ACC112 (cell line): ENCODE measurements around the gene ST8SIA6.
A peak's percentile ranks its signal among the peaks of the same experiment; 100 is the strongest.

Experiments
- H2AFZ ChIP-seq: fragments of 200-600 bp; sonication (generic); one replicate; pipeline ENCODE4 v1.6.0; 2017; ENCODE audit warnings: antibody characterized with exemption, low read length; ENCODE audit not compliant: unreplicated experiment
- H3K27ac ChIP-seq: fragments of 200-600 bp; sonication (generic); 2 replicates; pipeline ENCODE4 v1.5.1; 2014; ENCODE audit warnings: low read depth, mild to moderate bottlenecking, antibody characterized with exemption, low read length, moderate library complexity
- H3K27me3 ChIP-seq: fragments of 200-600 bp; sonication (generic); 2 replicates; pipeline ENCODE4 v1.6.1; 2014; ENCODE audit warnings: mild to moderate bottlenecking, antibody characterized with exemption, low read length, moderate library complexity, mixed read lengths; ENCODE audit not compliant: insufficient read depth
- H3K36me3 ChIP-seq: fragments of 200-600 bp; sonication (generic); 2 replicates; pipeline ENCODE4 v1.6.1; 2016; ENCODE audit warnings: mild to moderate bottlenecking, antibody characterized with exemption, low read length, moderate library complexity, mixed read lengths; ENCODE audit not compliant: insufficient read depth
- H3K4me1 ChIP-seq: fragments of 200-600 bp; sonication (generic); one replicate; pipeline ENCODE4 v1.6.1; 2016; ENCODE audit warnings: low read length, mixed read lengths; ENCODE audit not compliant: insufficient read depth, unreplicated experiment, control insufficient read depth
- H3K4me3 ChIP-seq: fragments of 200-600 bp; sonication (generic); 2 replicates; pipeline ENCODE4 v1.5.1; 2014; ENCODE audit warnings: mild to moderate bottlenecking, low read depth, low read length
- H3K79me2 ChIP-seq: fragments of 200-600 bp; sonication (generic); one replicate; pipeline ENCODE4 v1.6.0; 2016; ENCODE audit warnings: low read length; ENCODE audit not compliant: control insufficient read depth, unreplicated experiment, insufficient read depth

ST8SIA6 gene

GRCh38 chr10:17476073-17476472, 21.7 kb upstream of the ST8SIA6 start:
- H3K79me2 ChIP-seq: no peaks in the 10 kb centered on the region
- no peak overlapping the region for H3K4me3 ChIP-seq
- H2AFZ ChIP-seq: no peak overlapping the region
- no peak overlapping the region for H3K27ac ChIP-seq
- no peaks in the 10 kb centered on the region for H3K36me3 ChIP-seq
- H3K4me1 ChIP-seq: no peaks in the 10 kb centered on the region
- no peaks in the 10 kb centered on the region for H3K27me3 ChIP-seq

- no peaks in the 10 kb centered on the region for H3K79me2 ChIP-seq
- no peak overlapping the region for H3K4me3 ChIP-seq
- no peak overlapping the region for H2AFZ ChIP-seq
- no peak overlapping the region for H3K27ac ChIP-seq
- no peaks in the 10 kb centered on the region for H3K4me1 ChIP-seq
- no peaks in the 10 kb centered on the region for H3K36me3 ChIP-seq
- no peaks in the 10 kb centered on the region for H3K27me3 ChIP-seq
Observed at GRCh38 chr10:17475661-17476060, 21.3 kb upstream of the ST8SIA6 start.

- Histone ChIP-seq H2AFZ (peak overlapping the region; percentile 64), H3K27ac (no peak overlapping the region), H3K79me2 (no peaks in the 10 kb centered on the region), H3K4me1 (no peaks in the 10 kb centered on the region), H3K27me3 (no peaks in the 10 kb centered on the region), H3K4me3 (no peak overlapping the region), H3K36me3 (no peaks in the 10 kb centered on the region)
Observed at GRCh38 chr10:17474595-17475323, 20.4 kb upstream of the ST8SIA6 start.

GRCh38 chr10:17473228-17473950, 19.0 kb upstream of the ST8SIA6 start:
- Histone ChIP-seq H3K36me3 (no peaks in the 10 kb centered on the region), H2AFZ (no peak overlapping the region), H3K27ac (no peak overlapping the region), H3K4me3 (no peak overlapping the region), H3K4me1 (no peaks in the 10 kb centered on the region), H3K79me2 (no peaks in the 10 kb centered on the region), H3K27me3 (no peaks in the 10 kb centered on the region)

GRCh38 chr10:17472481-17473227, 18.3 kb upstream of the ST8SIA6 start:
- Histone ChIP-seq H3K4me1 (no peaks in the 10 kb centered on the region), H2AFZ (no peak overlapping the region), H3K4me3 (no peak overlapping the region), H3K79me2 (no peaks in the 10 kb centered on the region), H3K27ac (no peak overlapping the region), H3K27me3 (no peaks in the 10 kb centered on the region), H3K36me3 (no peaks in the 10 kb centered on the region)

GRCh38 chr10:17470246-17470645, 15.9 kb upstream of the ST8SIA6 start:
- no peaks in the 10 kb centered on the region for H3K4me1 ChIP-seq
- no peaks in the 10 kb centered on the region for H3K36me3 ChIP-seq
- no peak overlapping the region for H3K27ac ChIP-seq
- no peaks in the 10 kb centered on the region for H3K79me2 ChIP-seq
- H3K4me3 ChIP-seq: no peak overlapping the region
- no peaks in the 10 kb centered on the region for H3K27me3 ChIP-seq
- H2AFZ ChIP-seq: no peak overlapping the region

GRCh38 chr10:17465328-17466125, 11.1 kb upstream of the ST8SIA6 start:
- Histone ChIP-seq H2AFZ (no peak overlapping the region), H3K4me3 (no peak overlapping the region), H3K27me3 (no peaks in the 10 kb centered on the region), H3K36me3 (no peaks in the 10 kb centered on the region), H3K4me1 (no peaks in the 10 kb centered on the region), H3K27ac (no peak overlapping the region), H3K79me2 (no peaks in the 10 kb centered on the region)

- Histone ChIP-seq H3K79me2 (no peaks in the 10 kb centered on the region), H3K27ac (no peak overlapping the region), H3K4me3 (no peak overlapping the region), H3K27me3 (no peaks in the 10 kb centered on the region), H3K4me1 (no peaks in the 10 kb centered on the region), H3K36me3 (no peaks in the 10 kb centered on the region), H2AFZ (no peak overlapping the region)
Observed at GRCh38 chr10:17464545-17464944, 10.2 kb upstream of the ST8SIA6 start.

GRCh38 chr10:17460756-17461155, 6.4 kb upstream of the ST8SIA6 start:
- Histone ChIP-seq H2AFZ (no peak overlapping the region), H3K4me3 (no peak overlapping the region)

GRCh38 chr10:17457083-17457482, 2.7 kb upstream of the ST8SIA6 start:
- peaks cover 24% of the 10 kb centered on the region for H3K27me3 ChIP-seq
- no peaks in the 10 kb centered on the region for H3K79me2 ChIP-seq
- no peaks in the 10 kb centered on the region for H3K4me1 ChIP-seq
- H3K36me3 ChIP-seq: 0 out of 2 replicates have a peak, but pooled peaks cover 3% of the 10 kb centered on the region
- H2AFZ ChIP-seq: no peak overlapping the region
- H3K4me3 ChIP-seq: no peak overlapping the region
- no peak overlapping the region for H3K27ac ChIP-seq

More at GRCh38 chr10:17460756-17461155, 6.4 kb upstream of the ST8SIA6 start:
- Histone ChIP-seq H3K27me3 (no peaks in the 10 kb centered on the region), H3K36me3 (no peaks in the 10 kb centered on the region), H3K4me1 (no peaks in the 10 kb centered on the region), H3K79me2 (no peaks in the 10 kb centered on the region), H3K27ac (no peak overlapping the region)
